ENCODE data around the gene EEF1AKMT2. TPM values are rescaled to one million over a fixed set of nuclear protein-coding genes. Genes with fewer than 3 reads are reported as not detected.
"Not testable (repeated sequence)": the region's sequence is repeated elsewhere in the genome, so short reads cannot be mapped to it uniquely, and the experiment has no call there.

The EEF1AKMT2 gene
- total RNA-seq: 13.0 and 18.3 TPM in 2 replicates
- 12.2 TPM for polyA plus RNA-seq (2012)

DNA sequence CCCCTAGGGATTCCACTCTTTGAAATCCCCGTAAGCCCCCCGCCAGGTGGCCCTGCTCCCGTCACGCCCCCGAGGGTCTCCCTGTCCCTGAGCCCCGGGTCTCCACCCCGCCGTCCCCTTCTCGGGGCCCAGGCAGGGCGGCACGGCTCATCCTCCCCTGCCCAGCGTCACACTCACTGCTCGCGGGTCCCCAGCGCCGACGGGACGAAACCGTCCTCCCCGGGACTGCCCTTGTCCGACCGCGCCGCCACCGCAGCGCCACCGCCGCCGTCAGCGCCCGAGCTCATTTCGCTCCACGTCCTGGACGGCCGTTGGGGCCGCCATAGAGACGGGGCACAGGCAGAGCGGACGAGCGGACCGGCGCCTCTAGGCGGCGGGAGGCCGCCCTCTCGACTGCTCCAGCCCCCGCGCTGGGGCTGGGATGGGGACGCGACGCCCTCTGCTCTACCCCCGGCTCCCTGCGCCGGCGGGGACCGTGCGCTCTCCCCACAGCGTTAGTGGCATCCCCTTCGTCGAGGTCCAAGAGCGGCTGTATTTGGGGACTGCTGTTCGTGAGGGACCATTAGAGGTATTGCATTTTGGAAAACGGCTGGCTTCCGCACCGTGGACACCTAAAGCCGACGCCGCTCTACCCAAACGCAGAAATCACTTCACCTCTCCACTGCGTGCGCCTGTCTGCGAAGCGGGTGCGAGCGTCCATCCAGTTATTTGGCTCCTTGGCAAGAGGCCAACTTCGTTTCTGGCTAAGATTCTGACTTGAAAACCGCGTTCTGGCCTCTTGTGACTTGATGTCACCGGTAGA is at the start of gene EEF1AKMT2:
EEF1AKMT2 (minus strand) TSS at position 341 of the 802 bp plus-strand sequence; CDS start at position 287, 54 bp downstream.
- DNase-seq (ENCODE audit: low read depth): peak; percentile 88

DNA sequence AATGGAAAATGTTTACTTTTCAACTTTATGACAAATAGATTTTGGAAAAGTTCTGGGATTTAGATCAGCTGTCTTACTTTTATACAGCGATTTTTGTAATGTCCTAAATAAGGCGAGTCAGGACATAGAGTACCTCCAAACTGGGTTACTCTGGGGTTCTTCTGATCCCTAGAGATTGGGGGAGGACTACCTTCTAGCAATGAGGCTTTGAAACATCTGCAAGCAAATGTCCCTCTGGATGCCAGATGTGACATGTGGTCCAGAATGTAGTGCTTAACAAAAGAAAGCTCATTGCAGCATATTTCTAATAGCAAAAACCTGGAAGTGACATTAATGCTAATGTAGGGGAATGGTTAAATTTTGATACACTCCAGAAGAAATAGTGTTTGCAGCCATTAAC is 46.0 kb upstream of the EEF1AKMT2 start:
- DNase-seq (ENCODE audit: low read depth): no peak

DNA sequence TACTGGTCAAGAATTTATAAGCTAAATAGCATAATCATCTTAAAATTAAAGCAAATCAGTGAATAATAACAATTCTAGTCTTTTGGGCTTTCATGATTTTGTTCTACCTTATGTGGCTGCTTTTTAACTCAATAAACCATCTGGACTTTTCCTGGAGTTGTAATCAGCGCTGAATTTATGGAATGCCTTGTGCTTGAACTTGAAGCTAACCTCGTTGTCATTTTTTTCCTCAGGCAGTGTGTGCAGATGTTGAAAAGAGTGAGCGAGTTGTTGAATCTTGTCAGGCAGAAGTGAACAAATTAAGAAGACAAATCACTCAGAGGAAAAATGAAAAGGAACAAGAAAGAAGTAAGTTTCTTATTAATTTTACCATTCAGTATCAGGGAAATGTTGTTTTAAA is 39.4 kb upstream of the EEF1AKMT2 start:
- no peak for DNase-seq (ENCODE audit: low read depth)

DNA sequence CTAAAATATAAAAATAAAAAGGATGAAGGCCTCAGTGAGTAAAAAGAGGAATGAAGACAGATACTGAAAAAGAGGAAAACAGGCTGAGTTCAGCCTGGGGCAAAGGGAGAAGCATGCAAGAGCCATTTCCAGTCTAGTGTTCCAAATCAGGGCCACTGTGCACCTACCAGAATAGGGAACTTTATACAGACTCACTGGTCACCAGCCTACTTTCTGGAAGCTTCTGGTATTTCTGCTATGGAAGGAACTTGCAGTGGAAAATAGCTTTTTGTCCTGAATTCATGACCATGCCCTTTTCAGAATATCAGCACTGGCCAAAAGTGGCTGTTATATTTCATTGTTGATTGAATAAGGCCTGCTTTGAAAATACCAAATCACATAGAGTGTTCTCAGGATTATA is 38.8 kb upstream of the EEF1AKMT2 start:
- DNase-seq (ENCODE audit: low read depth): no peak

DNA sequence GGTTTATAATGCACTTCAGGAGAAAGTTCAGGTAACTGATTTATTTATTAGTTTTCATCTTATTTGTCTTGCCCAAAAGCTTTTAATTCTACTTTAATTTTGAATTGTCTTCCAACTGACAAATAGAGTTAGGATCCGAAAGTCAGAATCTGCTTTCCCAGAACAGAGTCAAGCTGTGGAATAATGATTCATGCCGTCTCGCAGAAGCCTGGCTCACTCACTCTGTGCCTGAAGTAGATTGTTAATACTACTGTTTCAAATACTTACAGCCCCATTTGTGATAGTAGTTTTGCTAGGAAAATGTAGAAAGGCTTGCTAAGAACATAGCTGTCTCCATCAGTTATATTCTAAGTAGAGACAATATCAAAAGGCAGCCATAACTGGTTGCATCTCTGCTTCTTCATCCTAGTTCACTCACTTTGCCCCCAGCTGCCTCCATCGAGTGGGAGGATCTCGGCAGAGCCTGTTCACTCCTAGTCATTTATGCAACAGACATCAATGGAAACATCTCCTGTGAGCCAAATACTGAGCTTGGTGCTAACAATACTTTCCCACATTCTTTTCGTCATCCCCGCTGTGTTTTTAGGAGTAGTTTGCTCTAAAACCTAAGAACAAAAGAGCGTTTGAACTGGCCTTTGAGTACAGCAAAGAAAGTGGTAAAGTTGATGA is 37.9 kb upstream of the EEF1AKMT2 start:
- DNase-seq (ENCODE audit: low read depth): no peak

DNA sequence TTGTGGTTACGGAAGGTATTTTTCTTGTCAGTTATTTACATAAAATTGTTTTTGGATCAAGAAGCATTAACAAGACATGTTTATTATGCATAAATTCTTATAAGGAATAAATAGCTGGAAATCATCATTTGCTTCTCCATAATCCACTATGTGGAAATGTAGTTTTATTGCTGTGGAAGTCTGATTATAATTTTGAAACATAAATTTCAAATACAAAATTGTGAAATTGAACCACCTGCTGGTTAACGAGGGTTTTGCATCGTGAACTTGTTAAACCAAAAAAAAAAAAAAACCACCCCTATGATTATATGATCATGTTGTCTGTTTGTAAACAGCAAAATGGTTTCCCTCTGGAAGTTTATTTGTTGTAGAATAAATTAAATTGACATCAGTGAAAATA is 35.8 kb upstream of the EEF1AKMT2 start:
- peak; percentile 18 for DNase-seq (ENCODE audit: low read depth)

DNA sequence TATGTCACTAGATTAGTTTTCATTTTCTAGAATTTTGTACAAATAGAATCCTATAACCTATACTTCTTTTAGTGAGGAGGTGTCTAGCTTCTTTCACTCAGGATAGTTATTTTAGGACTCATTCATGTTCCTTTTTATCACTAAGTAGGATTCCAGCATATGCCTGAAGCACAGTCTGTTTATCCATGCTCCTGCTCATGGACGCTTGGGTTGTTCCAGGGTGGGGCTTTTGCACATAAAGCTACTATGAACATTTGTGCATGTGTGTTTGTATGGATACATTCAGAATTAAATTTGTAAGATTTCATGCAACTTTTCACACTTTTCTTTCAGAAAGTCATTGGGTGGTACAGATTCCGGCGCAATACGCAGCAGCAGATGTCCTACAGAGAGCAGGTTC is 34.6 kb upstream of the EEF1AKMT2 start:
- DNase-seq (ENCODE audit: low read depth): no peak

DNA sequence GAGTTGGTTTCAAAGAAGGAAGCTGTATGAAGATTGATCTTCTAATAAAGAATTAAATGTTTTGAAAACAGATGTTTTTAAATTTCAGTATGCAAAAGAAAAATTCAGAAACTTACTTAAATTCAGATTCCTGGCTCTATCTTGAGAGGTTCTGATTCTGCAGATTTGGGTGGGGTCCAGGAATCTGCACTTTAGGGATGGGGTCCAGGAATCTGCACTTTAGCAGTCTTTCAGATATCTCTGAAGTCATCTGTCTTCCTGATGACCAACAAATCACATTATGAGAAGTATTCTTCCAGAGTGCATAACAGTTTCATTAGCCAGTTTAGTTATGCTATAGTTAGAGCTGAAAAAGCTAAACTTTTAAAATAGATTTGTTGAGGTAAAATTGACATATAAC is 34.0 kb upstream of the EEF1AKMT2 start:
- no peak for DNase-seq (ENCODE audit: low read depth)

DNA sequence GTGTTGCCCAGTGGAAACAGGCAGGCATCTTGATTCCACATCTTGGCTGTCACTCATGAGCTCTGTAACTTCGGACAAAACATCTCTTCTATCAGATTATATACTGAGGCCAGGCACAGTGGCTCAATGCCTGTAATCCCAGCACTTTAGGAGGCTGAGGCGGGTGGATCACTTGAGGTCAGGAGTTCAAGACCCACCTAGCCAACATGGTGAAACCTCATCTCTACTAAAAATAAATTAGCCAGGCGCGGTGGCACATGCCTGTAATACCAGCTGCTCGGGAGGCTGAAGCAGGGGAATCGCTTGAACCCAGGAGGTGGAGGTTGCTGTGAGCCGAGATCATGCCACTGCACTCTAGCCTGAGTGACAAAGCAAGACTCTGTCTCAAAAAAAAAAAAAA is 33.2 kb upstream of the EEF1AKMT2 start:
- not testable (repeated sequence) for DNase-seq (ENCODE audit: low read depth)

DNA sequence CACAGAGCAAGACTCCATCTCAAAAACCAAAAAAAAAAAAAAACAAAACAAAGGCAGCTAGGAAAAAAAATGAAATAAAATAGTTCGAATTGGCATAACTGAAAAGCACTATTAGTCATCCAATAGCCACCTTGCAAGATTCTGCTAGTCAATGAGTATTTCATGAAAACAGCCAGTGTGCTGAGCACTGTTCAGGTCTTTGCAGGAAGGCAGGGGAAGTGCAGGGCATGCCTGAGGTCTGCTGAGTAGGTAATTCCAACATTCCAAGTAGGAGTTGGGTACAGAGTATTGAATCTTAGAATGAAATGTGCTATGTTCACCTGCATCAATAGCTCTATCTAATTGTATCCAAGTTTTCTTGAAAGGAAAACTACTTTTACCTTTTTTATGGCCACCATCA is 32.8 kb upstream of the EEF1AKMT2 start:
- DNase-seq (ENCODE audit: low read depth): no peak

DNA sequence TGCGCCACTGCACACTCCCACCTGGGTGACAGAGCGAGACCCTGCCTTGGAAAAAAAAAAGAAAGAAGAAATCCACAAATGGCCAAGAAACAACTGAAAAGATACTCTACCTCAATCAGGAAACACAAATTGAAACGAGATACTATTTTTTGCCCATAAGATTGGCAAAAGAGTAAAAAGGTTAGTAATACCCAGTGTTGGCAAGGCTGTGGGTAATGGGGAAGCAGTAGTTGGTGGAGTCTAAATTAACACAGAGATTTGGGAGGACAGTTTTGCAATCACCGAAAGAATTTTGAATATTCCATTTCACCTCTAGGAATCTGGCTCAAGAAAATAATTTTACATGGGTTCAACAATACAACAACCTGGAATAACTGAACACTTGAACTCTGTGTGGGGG is 29.8 kb upstream of the EEF1AKMT2 start:
- no peak for DNase-seq (ENCODE audit: low read depth)

DNA sequence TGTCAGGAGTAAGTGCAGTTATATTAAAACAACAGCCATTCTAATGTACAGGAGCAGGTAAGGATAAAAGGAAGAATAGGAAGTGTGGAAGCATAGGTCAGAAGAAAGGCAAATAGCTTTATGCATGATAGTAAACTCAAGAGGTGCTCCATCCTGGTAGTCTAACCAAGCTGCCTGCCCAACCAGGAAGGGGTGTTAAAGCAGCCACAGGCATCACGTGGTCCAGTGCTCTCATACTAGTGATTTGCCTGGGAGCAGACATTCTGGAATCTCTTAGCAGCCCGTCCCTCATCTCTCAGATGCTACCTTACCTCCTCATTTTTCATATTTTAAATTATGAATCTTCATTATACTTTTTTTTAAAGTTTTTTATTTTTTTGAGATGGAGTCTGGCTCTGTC is 28.4 kb upstream of the EEF1AKMT2 start:
- DNase-seq (ENCODE audit: low read depth): no peak

DNA sequence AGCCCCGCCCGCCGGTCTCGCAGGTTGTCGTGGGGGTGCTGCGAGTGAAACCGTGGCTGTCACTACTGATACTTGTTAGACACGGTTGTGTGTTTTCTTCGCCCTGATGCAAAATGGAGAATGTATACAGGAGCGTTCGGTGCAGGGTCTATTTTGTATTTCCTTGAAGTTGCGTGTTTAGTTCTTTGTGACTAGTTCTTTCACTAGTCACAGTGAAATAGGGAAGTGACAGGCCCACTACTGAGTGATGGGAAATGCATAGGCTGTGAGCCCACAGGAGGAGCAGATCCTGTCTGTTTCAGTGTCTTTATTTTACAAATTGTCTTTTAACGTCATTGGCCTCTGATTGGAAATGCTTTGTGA is 10.6 kb upstream of the EEF1AKMT2 start:
- no peak for DNase-seq (ENCODE audit: low read depth)

DNA sequence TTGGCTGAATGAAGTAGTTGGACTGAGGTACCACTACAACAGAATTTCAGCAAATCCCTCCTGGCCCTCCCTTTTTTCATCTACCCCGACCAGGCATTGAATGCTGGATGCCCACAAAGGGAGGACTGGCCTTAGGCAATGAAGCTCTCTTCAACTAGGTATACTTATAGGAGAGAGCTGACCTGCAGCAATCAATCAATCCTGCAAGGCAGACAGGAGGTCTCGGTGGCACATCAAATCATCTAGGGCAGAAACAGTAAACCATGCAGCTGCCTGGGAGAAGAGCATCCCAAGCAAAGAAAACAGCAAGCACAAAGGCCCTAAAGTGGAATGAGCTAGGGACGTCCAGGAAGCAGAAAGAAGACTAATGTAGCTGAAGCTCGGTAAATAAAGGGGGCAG is 7.5 kb upstream of the EEF1AKMT2 start:
- no peak for DNase-seq (ENCODE audit: low read depth)

DNA sequence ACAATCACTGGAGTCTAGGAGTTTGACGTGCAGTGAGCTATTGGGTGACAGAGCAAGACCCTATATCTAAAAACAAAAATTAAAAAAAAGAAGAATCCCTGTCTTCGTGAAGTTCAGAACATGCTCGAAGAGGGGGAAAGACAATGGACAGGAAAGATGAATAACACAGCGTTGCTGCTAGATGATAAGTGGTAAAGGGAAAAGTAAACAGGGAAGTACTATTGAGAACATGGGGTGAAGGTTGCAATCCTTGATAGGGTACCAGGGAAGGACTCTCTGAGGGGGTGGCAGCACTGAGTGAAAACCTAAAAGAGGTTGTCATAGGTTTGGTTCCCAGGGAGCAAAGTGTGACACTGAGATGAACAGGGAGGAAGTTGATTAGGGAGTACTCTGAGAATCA is 7.1 kb upstream of the EEF1AKMT2 start:
- no peak for DNase-seq (ENCODE audit: low read depth)

DNA sequence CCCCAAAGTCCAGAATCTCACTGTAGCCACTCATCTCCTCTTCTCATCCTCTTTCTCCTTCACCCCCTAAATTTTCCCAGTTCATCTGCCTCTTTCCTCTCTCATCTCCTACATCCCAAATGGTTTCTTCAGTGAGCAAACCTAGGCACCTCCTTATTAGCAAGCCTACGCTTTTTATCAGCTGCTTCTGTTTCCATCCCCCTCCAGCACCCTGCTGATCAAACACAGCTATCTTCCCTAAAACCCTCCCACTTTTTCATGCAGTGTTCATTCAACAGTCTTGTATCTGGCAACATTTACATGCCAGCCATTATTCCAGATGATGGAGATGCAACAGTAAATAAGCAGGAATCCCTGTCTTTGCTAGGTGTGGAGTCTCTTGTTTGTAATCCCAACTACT is 6.7 kb upstream of the EEF1AKMT2 start:
- DNase-seq (ENCODE audit: low read depth): no peak

DNA sequence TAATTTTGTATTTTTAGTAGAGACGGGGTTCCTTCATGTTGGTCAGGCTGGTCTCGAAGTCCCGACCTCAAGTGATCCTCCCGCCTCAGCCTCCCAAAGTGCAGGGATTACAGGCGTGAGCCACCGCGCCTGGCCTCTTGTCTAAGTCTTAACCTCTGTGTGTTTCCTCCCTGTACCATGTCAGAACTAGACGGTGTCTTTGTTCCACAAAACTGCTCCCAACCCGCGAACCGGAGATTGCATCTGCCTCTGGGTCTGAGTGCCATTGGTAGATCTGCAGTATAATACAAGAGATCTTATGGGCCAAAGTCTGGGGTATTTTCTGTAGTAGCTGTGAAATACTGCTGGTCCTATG is 1.3 kb upstream of the EEF1AKMT2 start:
- DNase-seq (ENCODE audit: low read depth): no peak

DNA sequence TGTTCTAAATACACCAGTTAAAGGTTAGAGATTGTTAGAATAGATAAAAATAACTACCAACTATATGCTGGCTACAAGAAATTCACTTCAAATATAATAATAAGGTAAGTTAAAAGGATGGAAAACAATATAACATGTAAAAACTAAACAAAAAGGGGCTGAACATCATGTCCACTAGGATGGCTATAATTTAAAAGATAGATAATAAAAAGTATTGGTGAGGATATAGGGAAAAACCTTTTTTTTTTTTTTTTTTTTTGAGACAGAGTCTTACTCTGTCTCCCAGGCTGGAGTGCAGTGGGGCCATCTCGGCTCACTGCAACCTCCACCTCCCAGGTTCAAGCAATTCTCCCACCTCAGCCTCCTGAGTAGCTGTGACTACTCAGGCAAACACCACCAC is 8.8 kb downstream of the EEF1AKMT2 start:
- not testable (repeated sequence) for DNase-seq (ENCODE audit: low read depth)

DNA sequence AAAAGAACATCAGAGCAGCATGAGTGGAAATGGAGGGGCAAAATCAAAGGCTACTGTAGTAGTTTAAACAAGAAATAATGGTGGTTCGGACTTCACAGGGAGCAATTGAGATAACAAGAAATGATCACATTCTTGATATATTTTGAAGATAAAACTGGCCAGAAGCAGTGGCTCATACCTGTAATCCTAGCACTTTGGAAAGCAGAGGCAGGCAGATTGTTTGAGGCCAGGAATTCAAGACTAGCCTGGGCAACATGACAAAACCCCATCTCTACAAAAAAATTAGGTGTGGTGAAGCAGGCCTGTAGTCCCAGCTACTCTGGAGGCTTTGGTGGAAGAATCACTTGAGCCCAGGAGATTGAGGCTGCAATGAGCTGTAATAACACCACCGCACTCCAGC is 22.9 kb downstream of the EEF1AKMT2 start:
- DNase-seq (ENCODE audit: low read depth): no peak

DNA sequence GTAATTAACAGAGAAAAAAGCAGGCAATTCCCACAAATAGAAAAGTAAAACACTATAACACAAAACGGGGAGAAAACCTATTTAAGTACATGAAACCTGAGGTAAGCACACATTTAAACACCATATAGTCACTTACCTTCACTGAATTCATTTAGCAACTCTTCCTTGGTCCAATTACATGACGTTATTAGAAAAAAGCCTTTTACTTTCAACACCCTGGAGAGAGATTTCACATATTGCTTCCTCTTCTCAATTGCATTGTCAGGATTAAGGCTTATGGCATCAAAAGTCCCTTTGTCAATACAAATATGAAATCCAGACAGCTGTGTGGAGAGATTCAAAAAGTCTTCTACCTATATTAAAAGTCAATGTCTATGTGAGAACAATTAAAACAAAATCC is 26.4 kb downstream of the EEF1AKMT2 start:
- no peak for DNase-seq (ENCODE audit: low read depth)

DNA sequence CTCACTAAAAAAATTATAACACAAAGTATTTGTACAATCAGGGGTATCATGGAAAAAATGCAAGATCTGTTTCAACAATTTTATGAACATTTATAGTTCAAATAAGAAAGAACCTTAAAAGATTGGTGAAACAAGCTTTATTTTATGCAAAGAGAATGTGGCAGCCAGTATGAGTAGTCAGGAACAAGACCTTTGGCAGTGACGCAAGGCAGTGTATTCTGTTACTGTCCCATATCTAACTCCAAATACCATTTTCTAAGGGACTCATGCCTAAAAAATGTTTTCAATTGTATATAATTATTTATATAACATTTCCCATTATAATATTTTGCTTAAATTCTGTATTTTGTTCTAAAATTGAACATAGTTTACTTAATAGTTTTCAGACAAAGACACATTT is 28.4 kb downstream of the EEF1AKMT2 start:
- no peak for DNase-seq (ENCODE audit: low read depth)

DNA sequence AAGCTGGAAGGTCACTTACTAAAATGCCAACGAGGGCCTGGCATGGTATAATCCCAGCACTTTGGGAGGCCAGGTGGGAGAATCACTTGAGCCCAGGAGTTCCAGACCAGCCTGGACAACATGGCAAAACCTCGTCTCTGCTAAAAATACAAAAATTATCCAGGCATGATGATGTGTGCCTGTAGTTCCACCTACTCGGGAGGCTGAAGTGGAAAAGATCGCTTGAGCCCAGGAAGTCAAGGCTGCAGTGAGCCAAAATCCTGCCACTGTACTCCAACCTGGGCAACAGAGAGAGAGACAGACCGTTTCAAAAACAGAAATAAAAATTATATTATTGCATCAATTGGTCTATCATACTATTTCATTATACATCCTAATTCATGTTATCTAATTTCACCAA is 29.4 kb downstream of the EEF1AKMT2 start:
- no peak for DNase-seq (ENCODE audit: low read depth)

Measured in myocyte (in vitro differentiated cells).